ENCODE data around the gene ADGRL1.
A peak's percentile ranks its signal among the peaks of the same experiment; 100 is the strongest.
"Not testable (repeated sequence)": the region's sequence is repeated elsewhere in the genome, so short reads cannot be mapped to it uniquely, and the experiment has no call there.

The ADGRL1 gene

GRCh38 chr19:14197882-14198281 lies 8.1 kb downstream of the ADGRL1 start:
- no peak for TF ChIP-seq CTCF (conservative IDR thresholded peaks at IDR 0.05; ENCODE audit: control insufficient read depth, insufficient read depth, low read depth, low read length)
- DNase-seq (ENCODE audit: low read depth) = no peak
- no peak overlapping the region for H3K4me3 ChIP-seq (ENCODE audit: control insufficient read depth, low read depth, low read length)

GRCh38 chr19:14197288-14197687 lies 8.7 kb downstream of the ADGRL1 start:
- not testable (repeated sequence) for H3K4me3 ChIP-seq (ENCODE audit: control insufficient read depth, low read depth, low read length); DNase-seq (ENCODE audit: low read depth)

- TF ChIP-seq CTCF (conservative IDR thresholded peaks at IDR 0.05; ENCODE audit: control insufficient read depth, insufficient read depth, low read depth, low read length) = peak; percentile 57
- peak; percentile 57 for DNase-seq (ENCODE audit: low read depth)
- H3K4me3 ChIP-seq (ENCODE audit: control insufficient read depth, low read depth, low read length) = not testable (repeated sequence)
Observed at GRCh38 chr19:14196105-14196504, 9.9 kb downstream of the ADGRL1 start.

GRCh38 chr19:14195216-14195615 lies 10.8 kb downstream of the ADGRL1 start:
- not testable (repeated sequence) for DNase-seq (ENCODE audit: low read depth); H3K4me3 ChIP-seq (ENCODE audit: control insufficient read depth, low read depth, low read length)

- no peak overlapping the region for H3K4me3 ChIP-seq (ENCODE audit: control insufficient read depth, low read depth, low read length)
- DNase-seq (ENCODE audit: low read depth) = no peak
Observed at GRCh38 chr19:14189415-14189814, 16.6 kb downstream of the ADGRL1 start.

GRCh38 chr19:14188086-14188485 lies 17.9 kb downstream of the ADGRL1 start:
- not testable (repeated sequence) for H3K4me3 ChIP-seq (ENCODE audit: control insufficient read depth, low read depth, low read length); DNase-seq (ENCODE audit: low read depth)

More at GRCh38 chr19:14189415-14189814, 16.6 kb downstream of the ADGRL1 start:
- TF ChIP-seq CTCF (conservative IDR thresholded peaks at IDR 0.05; ENCODE audit: control insufficient read depth, insufficient read depth, low read depth, low read length) = no peak

GRCh38 chr19:14187561-14187960 lies 18.4 kb downstream of the ADGRL1 start:
- no peak overlapping the region for H3K4me3 ChIP-seq (ENCODE audit: control insufficient read depth, low read depth, low read length)
- TF ChIP-seq CTCF (conservative IDR thresholded peaks at IDR 0.05; ENCODE audit: control insufficient read depth, insufficient read depth, low read depth, low read length) = no peak
- no peak for DNase-seq (ENCODE audit: low read depth)

- H3K4me3 ChIP-seq (ENCODE audit: control insufficient read depth, low read depth, low read length); DNase-seq (ENCODE audit: low read depth): not testable (repeated sequence)
Observed at GRCh38 chr19:14186684-14187083, 19.3 kb downstream of the ADGRL1 start.

GRCh38 chr19:14185691-14186090 lies 20.3 kb downstream of the ADGRL1 start:
- not testable (repeated sequence) for H3K4me3 ChIP-seq (ENCODE audit: control insufficient read depth, low read depth, low read length); DNase-seq (ENCODE audit: low read depth)

GRCh38 chr19:14185158-14185557 lies 20.8 kb downstream of the ADGRL1 start:
- no peak overlapping the region for H3K4me3 ChIP-seq (ENCODE audit: control insufficient read depth, low read depth, low read length)
- TF ChIP-seq CTCF (conservative IDR thresholded peaks at IDR 0.05; ENCODE audit: control insufficient read depth, insufficient read depth, low read depth, low read length) = no peak
- no peak for DNase-seq (ENCODE audit: low read depth)

Data from fibroblast of mammary gland (primary cell).